Measurements from ENCODE around the gene TMEM175.

DNA sequence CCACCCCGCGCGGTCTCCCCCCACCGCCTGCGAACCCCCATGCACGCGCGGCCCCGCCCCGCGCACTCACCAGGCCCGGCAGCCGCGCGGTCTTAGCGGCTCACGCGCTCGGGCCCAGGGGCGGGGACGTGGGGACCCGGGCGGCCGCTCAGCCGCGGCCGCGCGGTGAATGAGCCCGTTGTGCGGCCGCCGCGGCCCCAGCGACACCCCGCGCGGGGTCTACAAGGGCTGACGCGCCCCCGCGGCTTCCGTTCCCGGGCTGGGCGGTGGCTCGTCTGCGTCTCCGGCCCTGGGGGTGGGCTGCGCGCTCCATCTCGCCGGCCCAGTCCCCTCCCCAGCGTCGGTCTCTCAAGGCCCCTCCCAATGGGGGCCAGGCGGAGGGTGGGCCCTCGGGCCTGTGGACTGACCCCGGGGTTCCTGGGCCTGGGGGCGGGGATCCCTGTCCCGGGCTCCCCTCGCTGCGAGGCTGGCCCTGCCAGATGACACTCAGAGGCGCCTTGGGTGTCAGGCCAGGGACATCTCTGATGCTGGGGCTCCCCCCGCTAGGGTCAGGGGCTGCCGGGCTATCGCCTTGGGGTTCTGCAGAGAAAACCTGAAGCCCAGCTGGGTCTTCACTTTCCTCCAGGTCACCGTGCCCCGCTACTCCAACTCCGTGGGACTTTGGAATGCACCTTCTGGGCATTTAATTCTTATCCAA is 65.3 kb downstream of the TMEM175 start:
- TF ChIP-seq POLR2A (IDR thresholded peaks at IDR 0.05): no peak
- TF ChIP-seq, protein P1, sequence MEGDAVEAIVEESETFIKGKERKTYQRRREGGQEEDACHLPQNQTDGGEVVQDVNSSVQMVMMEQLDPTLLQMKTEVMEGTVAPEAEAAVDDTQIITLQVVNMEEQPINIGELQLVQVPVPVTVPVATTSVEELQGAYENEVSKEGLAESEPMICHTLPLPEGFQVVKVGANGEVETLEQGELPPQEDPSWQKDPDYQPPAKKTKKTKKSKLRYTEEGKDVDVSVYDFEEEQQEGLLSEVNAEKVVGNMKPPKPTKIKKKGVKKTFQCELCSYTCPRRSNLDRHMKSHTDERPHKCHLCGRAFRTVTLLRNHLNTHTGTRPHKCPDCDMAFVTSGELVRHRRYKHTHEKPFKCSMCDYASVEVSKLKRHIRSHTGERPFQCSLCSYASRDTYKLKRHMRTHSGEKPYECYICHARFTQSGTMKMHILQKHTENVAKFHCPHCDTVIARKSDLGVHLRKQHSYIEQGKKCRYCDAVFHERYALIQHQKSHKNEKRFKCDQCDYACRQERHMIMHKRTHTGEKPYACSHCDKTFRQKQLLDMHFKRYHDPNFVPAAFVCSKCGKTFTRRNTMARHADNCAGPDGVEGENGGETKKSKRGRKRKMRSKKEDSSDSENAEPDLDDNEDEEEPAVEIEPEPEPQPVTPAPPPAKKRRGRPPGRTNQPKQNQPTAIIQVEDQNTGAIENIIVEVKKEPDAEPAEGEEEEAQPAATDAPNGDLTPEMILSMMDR (IDR thresholded peaks at IDR 0.05): no peak
- no peak for TF ChIP-seq POLR2AphosphoS5 (IDR thresholded peaks at IDR 0.05)

All from prostate gland (tissue), 2 donors.